NT2/D1 (cell line): ENCODE data around the gene UMODL1.

Experiments used
- DNase-seq: peaks from one replicate; pipeline ENCODE4 v3.0.0-alpha.2; 2011; ENCODE audit warnings: low read depth, low spot score
- H3K27me3 ChIP-seq: 2 replicates; pipeline ENCODE4 v1.6.0; 2011; ENCODE audit warnings: mild to moderate bottlenecking; ENCODE audit not compliant: insufficient read length, insufficient read depth
- H3K36me3 ChIP-seq: 2 replicates; pipeline ENCODE4 v1.6.1; 2011; ENCODE audit warnings: mild to moderate bottlenecking, low read length, mixed read lengths; ENCODE audit not compliant: insufficient read depth, insufficient read length
- H3K4me1 ChIP-seq: 2 replicates; pipeline ENCODE4 v1.5.1; 2011; ENCODE audit not compliant: insufficient read depth, insufficient read length
- H3K4me3 ChIP-seq: 2 replicates; pipeline ENCODE4 v1.5.1; 2011; ENCODE audit warnings: low read depth; ENCODE audit not compliant: insufficient read length
- H3K9ac ChIP-seq: 2 replicates; pipeline ENCODE4 v1.6.0; 2011; ENCODE audit warnings: low read depth; ENCODE audit not compliant: insufficient read length
- H3K9me3 ChIP-seq: 2 replicates; pipeline ENCODE4 v1.5.1; 2011; ENCODE audit warnings: mild to moderate bottlenecking, low read length; ENCODE audit not compliant: insufficient read depth
- SUZ12 ChIP-seq: IDR thresholded peaks from 2 replicates; pipeline ENCODE4 v1.6.1; 2011; ENCODE audit not compliant: insufficient read length, insufficient read depth; ENCODE audit errors: extremely low read depth
- YY1 ChIP-seq: IDR thresholded peaks from 2 replicates; pipeline ENCODE4 v1.6.1; 2011; ENCODE audit not compliant: insufficient read length, insufficient read depth
- ZNF274 ChIP-seq: IDR thresholded peaks from 2 replicates; pipeline ENCODE4 v1.6.1; 2011; ENCODE audit warnings: mild to moderate bottlenecking, low read depth, low read length

The UMODL1 gene

DNA sequence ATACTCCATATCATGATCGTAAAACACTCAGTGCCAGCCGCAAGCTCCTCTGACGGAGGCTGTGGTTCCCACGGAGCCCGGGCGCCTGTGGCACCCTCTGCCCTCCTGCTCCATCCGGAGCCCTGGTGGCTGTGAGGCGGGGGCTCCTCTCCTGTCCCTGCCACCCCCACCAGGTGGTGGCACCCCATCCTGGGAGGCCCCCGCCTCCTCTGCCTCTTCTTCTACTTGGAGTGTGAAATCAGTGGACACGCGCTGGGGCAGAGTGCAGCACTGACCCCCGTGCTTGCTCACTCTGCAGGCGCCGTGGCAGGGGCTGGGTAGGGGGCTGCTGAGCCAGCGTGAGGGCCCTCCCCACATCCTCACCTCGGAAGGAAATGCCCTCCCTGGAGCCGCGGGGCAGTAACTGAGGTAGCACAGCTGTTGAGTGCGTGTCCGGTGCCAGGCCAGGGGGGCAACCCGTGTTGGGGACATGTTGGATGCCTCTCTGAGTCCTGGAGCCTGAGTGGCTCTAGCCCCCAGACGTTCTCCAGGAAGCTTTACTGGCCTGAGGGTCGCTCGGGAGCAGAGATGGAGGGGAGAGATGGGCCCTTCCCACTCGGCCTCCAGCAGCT, 89.1 kb downstream of the UMODL1 start:
- no peaks in the 10 kb centered on the region for H3K27me3 ChIP-seq
- peaks cover 26% of the 10 kb centered on the region for H3K4me1 ChIP-seq
- H3K9me3 ChIP-seq = no peaks in the 10 kb centered on the region
- H3K9ac ChIP-seq = no peak overlapping the region
- no peak overlapping the region for H3K4me3 ChIP-seq
- TF ChIP-seq YY1 (no peak), SUZ12 (no peak), ZNF274 (no peak)
- no peak for DNase-seq
- no peaks in the 10 kb centered on the region for H3K36me3 ChIP-seq

DNA sequence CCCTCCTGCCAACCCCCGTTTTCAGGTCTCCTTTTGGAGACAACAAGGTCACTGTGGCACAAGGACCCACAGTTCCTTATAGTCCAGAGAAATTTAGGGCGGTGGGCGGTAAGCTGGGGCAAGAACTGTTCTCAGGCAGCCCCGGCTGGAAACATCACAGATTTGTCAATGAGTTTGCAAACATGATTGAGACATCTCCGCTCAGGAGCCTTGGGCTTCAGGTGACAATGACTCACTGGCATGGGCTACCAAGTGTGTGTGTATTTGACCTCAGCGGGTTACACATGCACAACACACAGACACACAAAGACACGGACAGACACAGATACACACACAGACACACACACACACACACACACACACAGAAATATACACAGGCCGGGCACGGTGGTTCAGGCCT, 89.6 kb downstream of the UMODL1 start:
- no peak for DNase-seq
- Histone ChIP-seq H3K9ac (no peak overlapping the region), H3K4me3 (no peak overlapping the region), H3K9me3 (no peaks in the 10 kb centered on the region), H3K36me3 (no peaks in the 10 kb centered on the region), H3K4me1 (peaks cover 23% of the 10 kb centered on the region), H3K27me3 (no peaks in the 10 kb centered on the region)
- no peak for TF ChIP-seq SUZ12

DNA sequence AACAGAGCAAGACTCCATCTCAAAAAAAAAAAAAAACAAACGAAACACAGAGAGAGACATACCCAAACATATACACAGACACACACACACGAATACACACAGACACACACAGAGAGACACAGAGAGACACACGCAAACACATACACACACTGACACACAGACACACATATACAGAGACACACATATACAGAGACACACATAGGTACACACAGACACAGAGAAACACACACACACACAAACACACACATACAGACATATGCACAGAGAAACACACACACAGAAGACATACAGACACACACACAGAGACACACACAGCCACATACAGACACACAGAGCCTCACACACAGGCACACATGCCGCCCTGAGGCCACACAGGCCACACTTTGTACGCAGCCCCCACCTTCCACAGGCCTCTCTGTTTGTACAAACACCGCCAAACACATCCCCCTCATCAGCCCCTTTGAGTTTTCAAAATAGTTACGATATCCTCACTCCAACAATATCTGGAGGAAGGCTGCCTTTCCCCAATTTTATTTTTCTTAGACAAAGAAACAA, 90.4 kb downstream of the UMODL1 start:
- Histone ChIP-seq H3K36me3 (no peaks in the 10 kb centered on the region), H3K9ac (peak overlapping the region; percentile 23), H3K9me3 (no peaks in the 10 kb centered on the region), H3K27me3 (no peaks in the 10 kb centered on the region), H3K4me1 (peaks cover 21% of the 10 kb centered on the region), H3K4me3 (no peak overlapping the region)
- TF ChIP-seq YY1 (no peak), ZNF274 (no peak), SUZ12 (no peak)
- no peak for DNase-seq

DNA sequence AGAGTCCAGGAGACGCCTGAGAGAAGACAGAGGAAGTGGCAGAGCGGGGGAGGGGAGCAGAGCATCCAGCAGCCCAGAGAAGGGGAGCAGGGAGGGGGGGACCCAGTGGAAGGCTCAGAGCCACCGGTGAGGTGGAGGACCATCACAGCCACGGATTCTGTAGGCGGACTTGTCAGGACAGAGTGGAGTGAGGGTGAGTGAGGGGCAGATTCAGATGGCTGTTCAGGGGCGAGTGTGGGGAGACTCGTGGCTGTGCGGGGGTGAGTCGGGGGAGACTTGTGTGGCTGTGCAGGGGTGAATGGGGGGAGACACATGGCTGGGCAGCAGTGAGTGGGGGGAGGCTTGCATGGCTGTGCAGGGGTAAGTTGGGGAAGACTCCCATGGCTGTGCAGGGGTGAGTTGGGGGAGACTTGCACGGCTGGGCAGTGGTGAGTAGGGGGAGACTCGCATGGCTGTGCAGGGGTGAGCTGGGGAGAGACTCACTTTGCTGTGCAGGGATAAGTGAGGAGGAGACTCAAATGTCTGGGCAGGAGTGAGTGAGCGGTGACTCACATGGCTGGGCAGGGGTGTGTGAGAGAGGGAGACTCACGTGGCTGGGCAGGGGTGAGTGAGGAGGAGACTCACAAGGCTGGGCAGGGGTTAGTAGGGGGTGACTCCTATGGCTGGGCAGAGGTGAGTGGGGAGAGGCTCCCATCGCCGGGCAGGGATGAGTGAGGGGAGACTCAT, 91.0 kb downstream of the UMODL1 start:
- TF ChIP-seq SUZ12 (no peak), ZNF274 (no peak), YY1 (no peak)
- no peak for DNase-seq
- Histone ChIP-seq H3K4me1 (peaks cover 16% of the 10 kb centered on the region), H3K36me3 (no peaks in the 10 kb centered on the region), H3K4me3 (no peak overlapping the region), H3K9ac (no peak overlapping the region), H3K27me3 (no peaks in the 10 kb centered on the region), H3K9me3 (no peaks in the 10 kb centered on the region)

DNA sequence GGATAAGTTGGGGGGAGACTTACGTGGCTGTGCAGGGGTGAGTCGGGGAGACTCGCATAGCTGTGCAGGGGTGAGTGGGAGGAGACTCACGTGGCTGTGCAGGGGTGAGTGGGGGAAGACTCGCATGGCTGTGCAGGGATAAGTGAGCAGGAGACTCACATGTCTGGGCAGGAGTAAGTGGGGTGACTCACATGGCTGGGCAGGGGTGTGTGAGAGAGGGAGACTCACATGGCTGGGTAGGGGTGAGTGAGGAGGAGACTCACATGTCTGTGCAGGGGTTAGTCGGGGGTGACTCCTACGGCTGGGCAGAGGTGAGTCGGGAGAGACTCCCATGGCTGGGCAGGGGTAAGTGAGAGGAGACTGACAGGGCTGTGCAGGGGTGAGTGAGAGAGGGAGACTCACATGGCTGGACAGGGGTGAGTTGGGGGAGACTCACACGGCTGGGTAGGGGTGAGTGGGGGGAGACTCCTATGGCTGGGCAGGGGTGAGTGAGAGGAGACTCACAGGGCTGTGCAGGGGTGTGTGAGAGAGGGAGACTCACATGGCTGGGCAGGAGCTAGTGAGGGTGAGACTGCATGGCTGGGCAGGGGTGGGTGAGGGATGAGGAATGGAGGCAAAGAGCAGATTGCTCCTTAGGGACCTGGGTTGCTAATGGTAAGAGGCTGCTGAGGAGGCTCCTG, 91.9 kb downstream of the UMODL1 start:
- no peak for DNase-seq
- no peaks in the 10 kb centered on the region for H3K9me3 ChIP-seq
- TF ChIP-seq YY1 (no peak), SUZ12 (no peak), ZNF274 (no peak)
- no peak overlapping the region for H3K9ac ChIP-seq
- peaks cover 7% of the 10 kb centered on the region for H3K4me1 ChIP-seq
- no peaks in the 10 kb centered on the region for H3K27me3 ChIP-seq
- no peaks in the 10 kb centered on the region for H3K36me3 ChIP-seq
- H3K4me3 ChIP-seq = no peak overlapping the region

DNA sequence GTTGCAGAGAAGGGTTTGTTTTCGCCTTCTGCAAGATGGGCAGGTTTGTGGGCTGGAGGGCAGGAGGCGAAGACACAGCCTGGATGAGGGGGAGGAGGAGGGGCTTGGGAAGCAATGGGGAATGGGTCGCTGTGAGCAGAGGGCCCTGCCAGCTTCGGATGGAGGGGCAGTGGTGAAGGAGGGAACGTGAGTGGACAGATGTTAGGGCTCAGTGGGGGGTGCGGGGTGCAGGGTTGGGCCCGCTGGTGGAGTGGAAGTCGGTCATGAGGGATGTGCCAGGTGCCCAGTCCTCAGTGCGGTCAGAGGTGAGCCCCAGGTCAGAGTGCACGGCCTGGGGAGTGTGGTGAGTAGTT, 92.4 kb downstream of the UMODL1 start:
- Histone ChIP-seq H3K9me3 (no peaks in the 10 kb centered on the region), H3K36me3 (no peaks in the 10 kb centered on the region), H3K9ac (no peak overlapping the region), H3K4me1 (peaks cover 7% of the 10 kb centered on the region), H3K27me3 (no peaks in the 10 kb centered on the region), H3K4me3 (no peak overlapping the region)
- DNase-seq = no peak
- TF ChIP-seq YY1 (no peak), SUZ12 (no peak), ZNF274 (no peak)

DNA sequence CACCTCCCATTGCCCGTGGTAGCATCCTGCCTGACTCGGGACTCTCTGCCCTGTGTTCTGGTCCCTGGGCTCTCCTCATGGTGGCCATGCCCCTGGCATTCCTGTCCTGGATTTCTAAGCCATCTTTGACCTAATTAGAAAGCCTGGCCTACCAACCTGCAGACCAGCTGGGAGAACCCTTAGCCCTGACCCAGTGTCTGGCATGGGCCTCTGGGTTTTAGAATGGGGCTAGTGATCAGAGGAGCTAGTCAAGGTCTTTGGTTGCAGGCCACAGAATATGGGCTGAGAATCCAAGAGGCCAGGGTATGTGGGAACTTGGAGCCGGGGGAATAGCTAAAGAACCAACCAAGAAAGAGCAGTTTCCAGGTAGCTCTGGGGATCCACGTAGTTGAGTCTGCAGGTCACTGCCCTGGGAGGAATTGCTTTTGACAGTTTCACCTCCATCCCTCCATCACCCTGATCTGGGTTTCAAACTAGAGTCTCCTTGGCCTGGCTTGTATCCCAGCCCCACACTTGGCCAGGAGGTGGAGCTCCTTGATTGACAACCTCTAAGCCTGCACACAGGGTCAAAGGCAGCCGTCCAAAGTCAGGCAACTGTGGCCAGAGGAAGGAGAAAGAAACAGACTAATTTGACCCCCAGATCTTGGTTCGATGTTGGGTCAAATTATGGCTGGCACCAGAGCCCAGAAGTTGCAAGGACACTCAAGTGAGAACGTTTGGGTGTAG, 93.1 kb downstream of the UMODL1 start:
- Histone ChIP-seq H3K27me3 (no peaks in the 10 kb centered on the region), H3K4me3 (no peak overlapping the region), H3K36me3 (no peaks in the 10 kb centered on the region), H3K9me3 (no peaks in the 10 kb centered on the region), H3K4me1 (peaks cover 7% of the 10 kb centered on the region), H3K9ac (no peak overlapping the region)
- no peak for TF ChIP-seq ZNF274
- TF ChIP-seq YY1 = no peak
- TF ChIP-seq SUZ12 = no peak
- DNase-seq = peak; percentile 25
